ENCODE data around the gene LAMTOR1.

LAMTOR1 gene

DNA sequence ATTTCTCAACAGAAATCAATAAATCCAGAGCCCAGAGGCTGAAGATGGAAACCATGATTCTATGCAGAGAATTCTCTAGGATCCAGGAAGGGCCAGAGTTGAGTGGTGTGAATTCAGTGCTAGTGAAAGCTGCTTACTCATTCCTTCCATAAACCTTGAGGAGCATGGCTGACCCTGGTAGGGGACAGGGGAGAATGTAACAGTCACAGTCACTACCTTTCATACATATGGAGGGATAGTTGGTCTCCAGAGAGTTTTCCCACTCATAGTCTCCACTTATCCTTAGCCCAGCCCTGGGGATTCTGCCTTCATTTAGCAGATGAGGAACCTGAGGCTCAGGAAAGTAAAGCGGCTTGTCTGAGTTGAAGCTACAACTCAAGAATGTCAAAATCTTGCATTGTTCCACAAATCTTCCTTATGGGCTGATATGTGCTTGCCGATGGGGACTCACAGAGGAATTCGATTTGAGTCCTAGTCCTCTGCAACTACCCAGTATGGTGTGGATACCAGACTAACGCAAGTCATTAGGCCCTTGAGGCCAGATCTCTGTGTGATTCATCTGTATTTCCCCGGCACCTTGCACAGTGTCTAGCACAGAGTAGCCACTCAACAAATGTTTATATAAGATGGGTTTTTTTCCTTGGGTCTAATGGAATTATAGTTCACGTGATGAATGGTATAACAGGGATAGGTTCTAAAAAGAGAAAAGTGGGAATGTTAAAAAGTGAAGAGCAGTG lies 13.1 kb upstream of the LAMTOR1 start:
- DNase-seq, result no peak

- DNase-seq, result no peak
Measured at GRCh38 chr11:72114570-72114969, 11.5 kb upstream of the LAMTOR1 start.

DNA sequence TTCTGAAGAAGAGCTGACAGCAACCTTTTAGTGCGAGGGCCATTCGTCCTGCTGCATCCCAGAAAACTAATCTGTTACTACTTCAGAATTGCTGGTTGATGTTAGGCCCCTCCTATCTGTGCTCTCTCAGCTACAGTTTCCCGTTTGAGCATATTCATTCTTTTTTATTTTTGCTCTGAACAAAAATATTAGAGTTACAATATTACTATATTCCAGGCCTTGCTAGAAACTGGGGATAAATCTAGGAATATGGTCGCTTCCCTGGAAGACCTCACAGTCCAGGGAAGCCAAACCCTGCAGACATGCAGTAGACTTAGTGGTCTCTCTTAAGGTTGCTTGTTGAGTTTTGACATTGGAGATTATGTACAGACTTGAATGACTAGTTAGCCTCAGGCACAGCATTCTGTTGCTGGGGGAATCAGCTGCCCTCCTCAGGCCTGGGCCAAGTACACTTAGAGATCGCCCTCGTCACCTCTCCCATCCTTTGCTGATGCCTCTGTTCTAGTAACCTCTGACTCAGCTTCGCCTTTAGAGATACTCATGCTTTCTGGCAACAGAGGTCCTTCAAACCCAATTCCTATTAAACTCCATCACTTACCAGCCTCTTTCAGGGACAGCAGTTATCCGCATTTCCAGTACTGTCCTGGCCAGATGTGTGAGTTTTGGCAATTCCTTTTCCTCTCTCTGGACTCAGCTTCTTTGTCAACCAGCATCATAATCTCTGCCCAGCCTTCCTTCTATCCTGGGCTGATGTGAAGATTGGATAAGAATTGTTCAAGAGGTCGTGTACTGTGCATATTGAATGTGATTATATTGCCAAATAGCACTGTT lies 10.1 kb upstream of the LAMTOR1 start:
- DNase-seq, result no peak

DNA sequence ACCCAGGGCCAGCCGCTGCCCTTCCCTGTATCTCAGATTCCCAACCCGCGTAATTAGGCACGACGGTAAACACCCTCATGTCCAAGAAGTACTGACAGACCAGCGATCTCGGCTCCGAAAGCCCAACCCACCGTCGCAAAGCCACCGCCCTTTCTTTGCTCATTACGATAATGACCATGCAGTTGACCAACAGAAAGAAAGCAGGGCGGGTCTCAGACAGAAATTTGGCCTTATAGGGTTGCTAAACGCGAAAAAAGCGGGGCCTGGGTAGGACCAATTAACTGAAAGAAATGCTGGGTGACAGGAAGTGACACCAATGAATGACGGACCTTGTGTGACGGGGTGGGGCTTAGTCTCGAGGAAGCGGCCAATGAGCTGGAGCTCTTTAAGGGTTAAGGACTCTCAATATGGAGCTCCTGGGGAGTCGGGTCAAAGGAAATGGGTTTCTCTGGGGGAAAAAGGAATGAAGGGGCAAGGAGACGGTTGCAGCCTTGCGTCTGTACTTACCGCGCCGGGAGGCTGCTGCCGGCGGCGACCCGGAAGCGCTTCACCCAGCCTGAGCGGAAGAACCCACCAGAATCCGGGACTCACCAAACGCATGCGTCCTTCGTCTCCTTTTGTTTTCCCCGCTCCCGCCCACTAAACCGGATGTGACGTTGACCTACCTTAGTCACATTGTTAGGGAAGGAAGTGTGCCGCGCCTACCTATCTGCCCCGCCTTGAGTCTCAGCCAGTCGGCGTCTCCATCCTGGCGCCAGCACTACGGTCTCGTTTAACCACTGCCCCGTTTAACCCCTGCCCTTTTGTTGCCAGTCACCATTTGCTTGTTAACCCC lies 9.3 kb upstream of the LAMTOR1 start, which contains the start of gene ANAPC15:
Gene ANAPC15 (minus strand): TSS at position 553 of the 835 bp plus-strand sequence. CDS start 1,419 bp downstream, outside the sequence.
- peak; percentile 97 to 99 for DNase-seq

GRCh38 chr11:72111300-72112142 lies 8.4 kb upstream of the LAMTOR1 start:
- no peak for DNase-seq

DNA sequence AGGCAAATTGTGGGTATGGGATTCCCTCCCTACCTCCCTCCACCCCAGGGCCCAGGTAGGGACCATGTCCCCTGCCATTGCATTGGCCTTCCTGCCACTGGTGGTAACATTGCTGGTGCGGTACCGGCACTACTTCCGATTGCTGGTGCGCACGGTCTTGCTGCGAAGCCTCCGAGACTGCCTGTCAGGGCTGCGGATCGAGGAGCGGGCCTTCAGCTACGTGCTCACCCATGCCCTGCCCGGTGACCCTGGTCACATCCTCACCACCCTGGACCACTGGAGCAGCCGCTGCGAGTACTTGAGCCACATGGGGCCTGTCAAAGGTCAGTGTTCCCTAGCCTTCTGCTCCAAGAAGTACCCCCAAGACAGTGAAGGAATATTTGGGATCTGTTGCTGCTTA lies 2.8 kb upstream of the LAMTOR1 start, which contains the start of gene TOMT:
Gene TOMT (plus strand): TSS at position 37 of the 400 bp plus-strand sequence. CDS start 28 bp downstream, at position 65.
- no peak for DNase-seq

DNA sequence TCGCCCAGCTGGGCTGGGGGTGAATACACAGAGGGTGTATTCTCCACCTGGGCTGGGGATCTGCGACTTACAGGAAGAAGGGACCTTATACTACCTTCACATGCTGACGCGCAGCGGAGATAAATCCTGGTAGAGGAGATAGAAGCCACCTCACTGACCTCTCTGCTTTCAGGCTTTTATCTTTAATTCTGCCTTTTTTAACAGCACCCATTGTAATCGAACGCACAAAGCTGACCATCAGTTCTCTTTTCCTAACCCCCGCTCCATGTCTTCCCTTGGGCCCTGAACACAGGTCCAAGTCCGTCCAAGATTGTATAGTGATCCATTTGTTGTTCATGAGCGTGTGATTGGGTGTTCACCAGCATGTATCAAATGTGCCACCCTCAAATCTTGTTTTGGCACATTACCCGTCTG lies 664 bp upstream of the LAMTOR1 start:
- DNase-seq, result no peak

DNA sequence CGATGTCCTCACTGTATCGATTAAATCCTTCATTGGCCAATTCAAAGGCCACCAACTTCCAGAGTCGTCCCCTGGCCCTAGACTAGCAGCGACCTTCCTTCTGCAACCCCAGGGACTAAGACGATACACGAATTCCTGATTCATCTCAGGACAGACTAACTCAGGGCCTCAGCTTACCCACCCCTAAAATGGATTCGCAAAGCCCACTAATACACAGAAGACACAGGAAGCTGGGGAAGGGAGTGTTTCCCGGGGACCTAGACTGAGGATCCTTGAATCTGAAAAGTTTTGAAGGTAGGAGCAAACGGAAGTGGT lies 509 bp downstream of the LAMTOR1 start:
- no peak for DNase-seq

- DNase-seq, result no peak
Measured at GRCh38 chr11:72102162-72102561, 935 bp downstream of the LAMTOR1 start.

DNA sequence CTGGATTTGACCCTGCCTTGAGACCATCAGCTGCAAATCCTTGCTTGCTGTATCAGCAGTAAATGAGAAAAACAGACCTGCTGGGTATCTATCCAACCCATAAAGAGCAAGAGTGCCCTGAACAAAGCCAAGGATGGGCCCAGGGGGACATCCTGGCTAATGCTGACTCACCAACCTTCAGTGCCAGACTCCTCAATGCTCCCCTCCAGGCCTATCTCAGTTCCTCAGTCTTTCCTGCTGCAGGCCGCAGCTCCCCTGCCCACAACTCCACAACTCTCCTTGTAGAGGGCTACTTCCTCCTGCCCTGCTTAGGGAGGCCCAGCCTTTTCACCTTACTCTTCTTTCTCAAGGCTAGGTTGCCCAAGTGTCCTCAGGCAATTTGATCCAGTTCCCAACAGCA lies 2.6 kb downstream of the LAMTOR1 start:
- DNase-seq, result no peak

GRCh38 chr11:72100009-72100408 lies 3.1 kb downstream of the LAMTOR1 start:
- DNase-seq, result no peak

- DNase-seq, result no peak
Measured at GRCh38 chr11:72098741-72099140, 4.4 kb downstream of the LAMTOR1 start.

DNA sequence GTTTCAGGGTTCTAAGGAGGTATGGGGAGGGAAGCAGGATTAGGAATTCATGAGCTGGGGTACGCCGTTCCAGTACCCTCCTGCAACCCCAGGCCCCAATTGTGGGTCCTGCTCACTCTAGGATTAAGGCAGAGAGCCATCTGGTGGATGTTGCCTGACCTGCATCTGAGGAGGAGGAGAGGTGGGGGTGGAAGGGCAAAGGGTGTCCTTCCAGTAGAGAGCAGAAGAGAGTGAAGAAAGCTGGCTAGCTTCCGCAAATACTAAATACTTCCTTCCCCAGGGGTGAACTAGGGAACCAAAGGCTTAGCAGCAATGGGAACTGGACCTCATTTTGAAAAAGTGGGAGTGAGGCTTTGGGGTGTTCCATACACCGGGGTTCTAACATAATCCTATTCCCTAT lies 11.8 kb downstream of the LAMTOR1 start:
- no peak for DNase-seq

- no peak for DNase-seq
Measured at GRCh38 chr11:72088076-72088808, 14.9 kb downstream of the LAMTOR1 start.

DNA sequence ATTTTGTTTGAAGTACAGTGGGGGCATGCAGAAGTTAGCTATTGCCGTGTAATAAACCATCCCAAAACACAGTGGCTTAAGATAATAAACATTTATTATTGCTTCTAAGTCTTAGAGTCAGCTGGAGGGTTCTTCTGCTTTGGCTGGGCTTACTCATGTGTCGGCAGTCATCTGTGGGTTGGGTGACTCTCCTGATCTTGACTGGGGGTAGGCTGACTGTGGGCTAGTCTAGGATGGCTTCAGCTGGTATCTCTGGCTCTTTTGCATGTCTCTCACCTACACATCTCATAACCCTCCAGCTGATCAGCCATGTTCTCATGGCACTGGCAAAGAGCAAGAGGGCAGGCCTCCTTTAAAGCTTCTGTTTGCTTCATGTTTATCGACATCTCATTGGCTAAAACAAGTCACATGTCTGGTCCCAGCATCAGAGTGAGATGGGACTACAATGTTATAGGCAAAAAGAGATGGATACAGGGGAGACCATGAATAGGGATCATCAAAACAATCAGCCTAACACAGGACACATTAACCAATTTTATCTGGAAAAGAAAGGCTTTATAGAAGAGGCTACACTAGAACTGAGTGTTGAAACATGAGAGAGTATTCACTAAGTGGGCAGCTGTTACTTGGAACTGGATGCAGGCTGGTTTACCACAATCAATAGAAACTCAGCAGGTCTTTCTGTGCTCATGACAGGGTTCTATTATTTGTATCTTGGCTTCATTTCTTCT lies 17.3 kb downstream of the LAMTOR1 start:
- peak; percentile 18 to 36 for DNase-seq

DNA sequence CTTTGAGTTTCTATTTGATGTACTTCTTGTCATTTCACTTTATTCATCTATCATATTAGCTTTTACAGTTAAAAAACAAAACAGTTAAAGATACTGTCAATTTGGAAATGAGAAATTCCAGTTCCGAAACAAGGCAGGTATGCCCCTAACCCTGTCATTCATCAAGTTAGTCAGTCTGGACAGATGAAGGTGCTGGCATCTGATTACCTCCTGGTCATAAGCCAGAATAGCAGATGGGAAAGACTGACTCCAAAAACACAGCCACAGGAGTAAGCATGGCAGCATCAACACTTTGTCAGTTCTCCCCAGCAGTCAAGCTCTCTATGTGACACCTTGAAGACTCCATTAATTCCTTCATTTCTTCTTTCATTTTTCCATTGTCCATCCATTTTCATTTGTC lies 18.1 kb downstream of the LAMTOR1 start:
- no peak for DNase-seq

DNA sequence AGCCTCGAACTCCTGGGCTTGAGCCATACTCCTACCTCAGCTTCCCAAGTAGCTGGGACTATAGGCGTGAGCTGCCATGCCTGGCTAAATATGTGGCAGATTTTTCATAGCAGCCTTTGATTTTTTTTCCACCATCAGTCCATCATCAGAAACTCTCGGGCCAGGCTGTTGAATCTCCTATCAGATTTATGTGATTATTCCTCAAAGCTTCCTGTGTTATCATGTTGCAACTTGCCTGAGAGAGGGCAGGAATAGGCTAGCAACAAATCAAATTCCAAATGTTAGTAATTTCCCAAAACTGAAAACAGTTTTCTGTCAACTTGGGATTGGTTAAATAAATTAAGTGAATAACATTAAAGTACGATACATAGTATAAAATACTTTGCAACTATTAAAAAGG lies 19.0 kb downstream of the LAMTOR1 start:
- DNase-seq, result no peak

DNA sequence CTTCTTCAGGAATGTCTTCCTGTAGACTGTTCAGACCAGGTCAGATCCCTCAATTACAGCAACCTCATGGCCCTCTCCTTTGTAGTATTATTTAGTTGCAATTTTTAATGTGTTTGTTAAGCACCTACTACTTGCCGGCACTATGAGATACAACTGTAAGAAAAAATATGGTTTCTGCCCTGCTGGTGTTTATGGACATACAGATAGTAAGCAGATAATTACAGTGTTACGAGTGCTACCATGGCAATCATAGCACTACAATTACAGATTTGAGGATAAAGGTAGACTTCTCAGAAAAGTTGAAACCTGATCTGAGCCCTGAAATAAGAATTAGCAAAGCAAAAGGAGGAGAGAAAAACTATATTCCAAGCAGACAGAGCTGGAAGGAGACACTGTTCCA lies 19.7 kb downstream of the LAMTOR1 start:
- DNase-seq, result no peak

DNA sequence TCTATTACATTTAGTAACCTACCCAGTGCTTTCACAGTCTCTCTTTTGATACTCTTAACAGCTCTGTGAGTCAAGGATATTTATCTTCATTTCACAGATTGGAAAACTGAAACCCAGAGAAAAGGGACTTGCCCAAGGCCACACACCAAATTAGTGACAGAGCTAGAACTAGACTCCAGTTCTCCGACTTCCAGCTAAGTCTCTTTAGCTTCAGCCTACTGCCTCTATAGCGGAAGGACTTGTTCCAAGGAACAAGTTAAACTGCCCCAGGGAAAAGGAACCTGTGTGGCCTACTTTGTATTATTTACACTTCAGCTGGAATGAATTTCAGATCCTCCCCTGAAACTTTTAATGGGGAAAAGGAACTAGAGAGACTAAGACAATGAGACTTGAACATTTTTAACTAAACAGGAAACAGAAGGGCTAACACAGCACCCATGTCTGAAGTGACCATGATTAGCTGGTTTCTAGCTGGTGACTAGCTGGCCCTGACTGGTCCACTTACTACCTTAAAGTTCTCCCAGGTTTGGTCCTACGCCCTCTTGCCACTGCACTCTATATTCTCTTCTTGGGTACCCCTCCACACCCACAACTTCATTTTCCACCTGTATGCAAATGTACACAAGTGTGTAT lies 21.2 kb downstream of the LAMTOR1 start:
- no peak for DNase-seq

DNA sequence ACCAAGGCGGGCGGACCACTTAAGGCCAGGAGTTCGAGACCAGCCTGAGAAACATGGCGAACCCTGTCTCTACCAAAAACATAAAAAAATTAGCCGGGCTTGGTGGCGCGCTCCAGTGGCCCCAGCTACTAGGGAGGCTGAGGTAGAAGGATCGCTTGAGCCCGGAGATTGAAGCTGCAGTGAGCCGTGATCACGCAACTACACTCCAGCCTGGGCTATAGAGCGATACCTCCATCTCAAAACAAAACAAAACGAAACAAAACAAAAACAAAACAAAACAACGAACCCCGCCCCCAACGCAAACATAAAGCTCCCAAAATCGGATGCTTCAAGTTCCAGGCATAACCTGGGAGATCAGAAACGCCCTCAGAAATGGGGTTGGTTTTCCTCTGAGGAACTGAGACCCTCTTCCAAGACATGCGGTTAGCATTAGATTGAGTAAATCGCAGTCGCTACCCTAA lies 21.9 kb downstream of the LAMTOR1 start:
- DNase-seq, result no peak

All from NCI-H187 (cell line).